Fibroblast of lung (primary cell): ENCODE results near the gene ST6GALNAC6. TPM values are rescaled to one million over a fixed set of nuclear protein-coding genes. Genes with fewer than 3 reads are reported as not detected.
"Not testable (repeated sequence)": the region's sequence is repeated elsewhere in the genome, so short reads cannot be mapped to it uniquely, and the experiment has no call there.

Source experiments
- DNase-seq, 2 donors: peaks; one replicate each; pipeline versions ENCODE4 v3.0.0 to v3.0.0-alpha.2; 2010; ENCODE audit warnings: low read depth in 2 of 2
- H2AFZ ChIP-seq: 2 replicates; pipeline ENCODE4 v1.5.1; 2012; ENCODE audit warnings: low read length, control low read depth, inconsistent platforms
- H3K27ac ChIP-seq: 2 replicates; pipeline ENCODE4 v1.5.1; 2011; ENCODE audit warnings: low read length, control low read depth; ENCODE audit not compliant: insufficient read depth
- H3K27me3 ChIP-seq: 2 replicates; pipeline ENCODE4 v1.5.1; 2011; ENCODE audit warnings: mild to moderate bottlenecking, low read length; ENCODE audit not compliant: control insufficient read depth, insufficient read depth
- H3K36me3 ChIP-seq: 2 replicates; pipeline ENCODE4 v1.5.1; 2011; ENCODE audit warnings: low read length; ENCODE audit not compliant: control insufficient read depth, insufficient read depth
- H3K4me1 ChIP-seq: 2 replicates; pipeline ENCODE4 v1.5.1; 2011; ENCODE audit warnings: low read length; ENCODE audit not compliant: control insufficient read depth, insufficient read depth; ENCODE audit errors: extremely low read depth
- H3K4me2 ChIP-seq: 2 replicates; pipeline ENCODE4 v1.5.1; 2011; ENCODE audit warnings: low read length, control low read depth; ENCODE audit not compliant: insufficient read depth; ENCODE audit errors: extremely low read depth
- H3K4me3 ChIP-seq, 4 experiments: fragments of 200-600 bp in 1 of 4; sonication (generic) in 1 of 4; replicated peaks in 1 of 4; 2 replicates each; pipeline ENCODE4 v1.5.1; 2011 to 2016; ENCODE audit warnings: low read length in 4 of 4, low read depth in 3 of 4, mild to moderate bottlenecking in 3 of 4, control low read depth in 2 of 4, inconsistent platforms in 1 of 4, mixed read lengths in 1 of 4; ENCODE audit not compliant: insufficient read depth in 1 of 4; ENCODE audit errors: control extremely low read depth in 1 of 4
- H3K79me2 ChIP-seq: 2 replicates; pipeline ENCODE4 v1.5.1; 2012; ENCODE audit warnings: mild to moderate bottlenecking, low read length, inconsistent platforms; ENCODE audit not compliant: control insufficient read depth, insufficient read depth
- H3K9ac ChIP-seq: 2 replicates; pipeline ENCODE4 v1.5.1; 2011; ENCODE audit warnings: mild to moderate bottlenecking, low read length, control low read depth; ENCODE audit not compliant: insufficient read depth
- H3K9me3 ChIP-seq: 2 replicates; pipeline ENCODE4 v1.5.1; 2012; ENCODE audit warnings: low read depth, low read length; ENCODE audit not compliant: control insufficient read depth, insufficient read depth
- H4K20me1 ChIP-seq: 2 replicates; pipeline ENCODE4 v1.5.1; 2011; ENCODE audit warnings: low read length; ENCODE audit not compliant: control insufficient read depth, insufficient read depth; ENCODE audit errors: extremely low read depth
- EZH2 ChIP-seq: IDR thresholded peaks from 2 replicates; pipeline ENCODE4 v1.5.1; 2012; ENCODE audit warnings: low read length, control low read depth, mild to moderate bottlenecking; ENCODE audit errors: missing control alignments
- polyA plus RNA-seq, 2 donors: library from polyadenylated mRNA; depleted of rRNA in 1 of 2; stranded (reverse) in 1 of 2; unstranded in 1 of 2; fragments of >200 nt; gene quantifications; 2 replicates each; pipeline ENCODE4 v1.2.1, GENCODE V29; 2011 to 2012; ENCODE audit warnings: missing spikeins in 1 of 2
- total RNA-seq: library from RNA; depleted of rRNA; stranded (reverse); fragments of >200 nt; gene quantifications from 2 replicates; pipeline ENCODE4 v1.2.1, GENCODE V29; 2014
- TF ChIP-seq, protein P1 (sequence below), 2 donors: IDR thresholded peaks in 1 of 2; conservative IDR thresholded peaks in 1 of 2; 1 replicate in 1 of 2; 2 replicates in 1 of 2; pipeline ENCODE4 v1.5.1; 2011 to 2012; ENCODE audit warnings: low read length in 2 of 2, control low read depth in 1 of 2, inconsistent platforms in 1 of 2, low read depth in 1 of 2, mild to moderate bottlenecking in 1 of 2

Gene ST6GALNAC6
- total and polyA plus RNA-seq, 2 donors (not counting 1 experiment from before 2014, with no cell fraction given) = 56.0 to 69.5 TPM

DNA sequence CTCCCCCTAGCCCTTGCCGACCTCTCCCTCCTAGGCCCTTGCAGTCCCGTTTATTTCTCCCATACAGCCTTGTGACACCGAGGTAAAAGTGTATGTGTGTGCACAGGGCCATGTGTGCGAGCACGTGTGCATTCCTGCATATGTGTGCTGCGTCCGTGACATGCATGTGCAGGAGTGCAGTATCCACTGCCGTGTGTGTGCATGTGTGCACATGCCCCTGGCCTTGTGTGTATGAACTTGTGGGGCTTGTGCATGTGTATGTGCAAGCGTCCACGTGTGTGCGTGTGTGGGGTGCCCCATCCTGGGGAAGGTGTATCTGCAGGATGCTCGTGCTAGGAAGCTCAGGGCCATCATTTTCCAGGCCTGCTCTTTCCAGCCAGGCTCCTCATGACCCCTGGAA, 28.5 kb downstream of the ST6GALNAC6 start:
- no peaks in the 10 kb centered on the region for H4K20me1 ChIP-seq
- H2AFZ ChIP-seq = no peak overlapping the region
- H3K9me3 ChIP-seq = no peaks in the 10 kb centered on the region
- no peak for DNase-seq
- no peak overlapping the region for H3K4me3 ChIP-seq
- H3K79me2 ChIP-seq = peaks cover 4% of the 10 kb centered on the region
- H3K4me1 ChIP-seq = peaks cover 14% of the 10 kb centered on the region
- no peak overlapping the region for H3K9ac ChIP-seq
- peaks cover 30% of the 10 kb centered on the region for H3K36me3 ChIP-seq
- TF ChIP-seq, protein P1, sequence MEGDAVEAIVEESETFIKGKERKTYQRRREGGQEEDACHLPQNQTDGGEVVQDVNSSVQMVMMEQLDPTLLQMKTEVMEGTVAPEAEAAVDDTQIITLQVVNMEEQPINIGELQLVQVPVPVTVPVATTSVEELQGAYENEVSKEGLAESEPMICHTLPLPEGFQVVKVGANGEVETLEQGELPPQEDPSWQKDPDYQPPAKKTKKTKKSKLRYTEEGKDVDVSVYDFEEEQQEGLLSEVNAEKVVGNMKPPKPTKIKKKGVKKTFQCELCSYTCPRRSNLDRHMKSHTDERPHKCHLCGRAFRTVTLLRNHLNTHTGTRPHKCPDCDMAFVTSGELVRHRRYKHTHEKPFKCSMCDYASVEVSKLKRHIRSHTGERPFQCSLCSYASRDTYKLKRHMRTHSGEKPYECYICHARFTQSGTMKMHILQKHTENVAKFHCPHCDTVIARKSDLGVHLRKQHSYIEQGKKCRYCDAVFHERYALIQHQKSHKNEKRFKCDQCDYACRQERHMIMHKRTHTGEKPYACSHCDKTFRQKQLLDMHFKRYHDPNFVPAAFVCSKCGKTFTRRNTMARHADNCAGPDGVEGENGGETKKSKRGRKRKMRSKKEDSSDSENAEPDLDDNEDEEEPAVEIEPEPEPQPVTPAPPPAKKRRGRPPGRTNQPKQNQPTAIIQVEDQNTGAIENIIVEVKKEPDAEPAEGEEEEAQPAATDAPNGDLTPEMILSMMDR (conservative IDR thresholded peaks at IDR 0.05 in 1 of 2, IDR thresholded peaks at IDR 0.05 in 1 of 2; ENCODE audit: low read depth in 1 of 2, low read length in 2 of 2) = no peak
- no peak for TF ChIP-seq EZH2
- no peak overlapping the region for H3K4me2 ChIP-seq
- no peaks in the 10 kb centered on the region for H3K27me3 ChIP-seq
- H3K27ac ChIP-seq = no peak overlapping the region

- not testable (repeated sequence) for H3K9me3 ChIP-seq, H3K4me2 ChIP-seq, H3K27ac ChIP-seq, H3K4me1 ChIP-seq, H3K4me3 ChIP-seq, H4K20me1 ChIP-seq, H3K9ac ChIP-seq, H2AFZ ChIP-seq, H3K79me2 ChIP-seq, DNase-seq, H3K27me3 ChIP-seq
- H3K36me3 ChIP-seq = peaks cover 30% of the 10 kb centered on the region
These were observed 29.3 kb downstream of the ST6GALNAC6 start for GRCh38 chr9:127870153-127870491.

DNA sequence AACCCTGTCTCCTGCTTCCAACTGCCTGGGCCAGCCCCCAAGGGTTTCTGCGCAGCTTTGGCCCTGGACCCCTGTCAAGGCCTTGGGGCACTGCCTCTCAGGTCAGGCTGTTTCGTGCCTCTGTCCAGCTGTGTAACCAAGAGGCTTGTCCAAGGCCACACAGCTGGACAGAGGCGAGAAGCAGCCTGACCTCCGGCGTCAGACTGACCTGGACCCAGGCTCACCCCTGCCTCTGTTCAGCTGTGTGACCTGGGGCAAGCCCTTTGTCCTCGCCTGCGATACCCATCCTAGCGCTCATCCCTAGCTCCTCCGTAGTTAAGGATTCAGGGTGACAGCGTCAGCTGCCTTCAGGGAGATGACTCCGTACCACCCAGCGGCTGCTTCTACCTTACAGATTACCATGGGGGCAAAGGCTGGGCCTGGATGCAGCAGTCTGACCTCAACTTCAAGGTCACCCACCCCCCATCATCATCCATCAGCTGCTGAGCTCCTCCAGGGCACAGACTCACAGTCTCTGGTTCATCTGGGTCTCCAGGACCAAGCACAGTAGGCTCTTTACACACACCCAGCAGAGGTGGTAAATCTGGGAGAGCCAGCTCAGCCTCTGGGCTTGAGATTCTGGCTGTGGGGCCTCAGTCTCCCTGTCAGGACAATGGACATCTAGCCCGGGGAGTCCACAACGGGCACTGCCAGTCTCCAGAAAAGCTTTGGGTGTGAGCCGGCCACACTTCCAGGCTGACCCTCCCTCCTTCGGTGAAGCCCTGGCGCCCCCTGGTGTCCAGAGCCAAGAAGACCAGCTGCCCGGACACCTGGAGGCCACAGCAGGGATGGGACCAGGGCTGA, 29.9 kb downstream of the ST6GALNAC6 start:
- H3K79me2 ChIP-seq = no peaks in the 10 kb centered on the region
- no peak overlapping the region for H3K27ac ChIP-seq
- H3K4me1 ChIP-seq = peaks cover 5% of the 10 kb centered on the region
- H3K9me3 ChIP-seq = no peaks in the 10 kb centered on the region
- H3K4me3 ChIP-seq = no peak overlapping the region
- H3K36me3 ChIP-seq = peaks cover 30% of the 10 kb centered on the region
- TF ChIP-seq, protein P1 (conservative IDR thresholded peaks at IDR 0.05 in 1 of 2, IDR thresholded peaks at IDR 0.05 in 1 of 2; ENCODE audit: low read depth in 1 of 2, low read length in 2 of 2) = peak; percentile 88 to 91
- no peak for TF ChIP-seq EZH2
- no peak overlapping the region for H3K4me2 ChIP-seq
- H3K27me3 ChIP-seq = no peaks in the 10 kb centered on the region
- H4K20me1 ChIP-seq = no peaks in the 10 kb centered on the region
- peak; percentile 61 to 80 for DNase-seq
- no peak overlapping the region for H2AFZ ChIP-seq
- no peak overlapping the region for H3K9ac ChIP-seq
